SKM-1 treated with dmso at 0.1 percent for 144 hours (cell line): ENCODE measurements around the gene PPARA.

Experiments
- DNase-seq: peaks from one replicate; lab custom pipeline; 2025; ENCODE audit not compliant: unreplicated experiment; lab: John Stamatoyannopoulos, UW

Gene PPARA

GRCh38 chr22:46290121-46290842 is 140.0 kb downstream of the PPARA start:
- no peak for DNase-seq

- DNase-seq: no peak
These were observed 140.8 kb downstream of the PPARA start for GRCh38 chr22:46290843-46291785.

- DNase-seq: no peak
These were observed 141.8 kb downstream of the PPARA start for GRCh38 chr22:46292173-46292572.

GRCh38 chr22:46292732-46293131 is 142.4 kb downstream of the PPARA start:
- DNase-seq: no peak
